HepG2 (cell line): ENCODE results near the gene TTC19.

Source experiments
- SATB2 ChIP-seq: sonication (generic); formaldehyde crosslinking; IDR thresholded peaks from 2 replicates; pipeline ENCODE4 v1.5.0; 2020; ENCODE audit warnings: missing genetic modification reagents
- TCF12 ChIP-seq, 2 experiments: fragments of 450-650 bp in 1 of 2; sonication (generic) in 1 of 2; formaldehyde crosslinking in 1 of 2; IDR thresholded peaks; 2 replicates each; pipeline versions ENCODE4 v1.6.1 to v1.8.0; 2017 to 2022; ENCODE audit warnings: antibody characterized with exemption in 1 of 2, mild to moderate bottlenecking in 1 of 2, missing genetic modification reagents in 1 of 2, moderate library complexity in 1 of 2
- TEAD3 ChIP-seq: optimal IDR thresholded peaks from 2 replicates; pipeline ENCODE3; 2016; ENCODE audit warnings: borderline replicate concordance
- TOPORS ChIP-seq: sonication (generic); formaldehyde crosslinking; IDR thresholded peaks from 2 replicates; pipeline ENCODE4 v1.8.0; 2023; ENCODE audit warnings: mild to moderate bottlenecking, missing genetic modification reagents
- ZNF431 ChIP-seq: sonication (generic); formaldehyde crosslinking; IDR thresholded peaks from 2 replicates; pipeline ENCODE4 v1.9.0; 2022; ENCODE audit warnings: missing genetic modification reagents, low read depth, mild to moderate bottlenecking, borderline replicate concordance
- TF ChIP-seq, protein P1 (sequence below): sonication (generic); formaldehyde crosslinking; IDR thresholded peaks from 2 replicates; pipeline ENCODE4 v1.4.0; 2020; ENCODE audit warnings: missing genetic modification reagents, low read depth, mild to moderate bottlenecking, borderline replicate concordance

GRCh38 chr17:16001226-16001897 lies 1.7 kb downstream of the TTC19 start:
- no peak for TF ChIP-seq SATB2
- no peak for TF ChIP-seq TOPORS (CRISPR knock-in tag)
- no peak for TF ChIP-seq ZNF431 (CRISPR knock-in tag)
- TF ChIP-seq, protein P1, sequence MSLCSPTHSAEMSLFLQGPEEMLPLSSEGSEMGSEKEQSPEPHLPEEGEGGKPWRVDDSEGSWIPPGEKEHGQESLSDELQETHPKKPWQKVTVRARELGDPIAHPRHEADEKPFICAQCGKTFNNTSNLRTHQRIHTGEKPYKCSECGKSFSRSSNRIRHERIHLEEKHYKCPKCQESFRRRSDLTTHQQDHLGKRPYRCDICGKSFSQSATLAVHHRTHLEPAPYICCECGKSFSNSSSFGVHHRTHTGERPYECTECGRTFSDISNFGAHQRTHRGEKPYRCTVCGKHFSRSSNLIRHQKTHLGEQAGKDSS (CRISPR knock-in tag), result no peak
- TF ChIP-seq TEAD3 (CRISPR knock-in tag), result no peak
- no peak for TF ChIP-seq TCF12 (IDR thresholded peaks at IDR 0.05)
- no peak for TF ChIP-seq TCF12 (CRISPR knock-in tag; IDR thresholded peaks at IDR 0.05)
